Measurements from ENCODE around the gene UPK1A. TPM values are rescaled to one million over a fixed set of nuclear protein-coding genes. Genes with fewer than 3 reads are reported as not detected.

Gene UPK1A
- total and polyA plus RNA-seq, 2 donors (not counting 1 experiment from before 2014, with no cell fraction given), result 0.16 TPM; not detected in 1

DNA sequence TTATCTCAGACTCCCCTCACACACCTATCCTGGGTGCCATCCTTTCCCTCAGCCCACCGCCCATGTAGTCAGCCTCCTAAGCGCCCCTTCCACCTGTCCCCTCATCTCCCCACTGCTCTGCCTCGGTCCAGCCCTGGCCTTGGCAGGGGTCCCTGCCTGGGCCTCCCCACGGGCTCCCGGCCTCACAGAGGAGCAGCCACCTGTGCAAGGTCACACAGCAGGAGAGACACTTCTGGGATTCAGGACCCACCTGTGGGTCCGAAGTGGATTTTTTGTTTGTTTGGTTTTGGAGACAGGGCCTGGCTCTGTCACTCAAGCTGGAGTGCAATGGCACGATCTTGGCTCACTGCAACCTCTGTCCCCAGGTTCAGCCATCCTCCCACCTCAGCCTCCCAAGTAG lies 713 bp upstream of the UPK1A start:
- H2AFZ ChIP-seq (ENCODE audit: insufficient read depth, low read depth, low read length, poor library complexity, severe bottlenecking), result no peak overlapping the region
- no peak for TF ChIP-seq EZH2 (IDR thresholded peaks at IDR 0.05; ENCODE audit: borderline replicate concordance, insufficient read depth, low read depth, low read length, poor library complexity, severe bottlenecking)
- no peak for TF ChIP-seq CTCF (IDR thresholded peaks at IDR 0.05)
- ATAC-seq (ENCODE audit: low read depth) (no peak), DNase-seq (no peak)
- no peak overlapping the region for H3K27ac Mint-ChIP-seq
- no peaks in the 10 kb centered on the region for H3K9me3 ChIP-seq (ENCODE audit: control extremely low read depth in 1 of 3, control insufficient read depth in 2 of 3, insufficient read depth in 1 of 3, low read length in 2 of 3)
- no peaks in the 10 kb centered on the region for H3K4me1 Mint-ChIP-seq
- 46% methylated on average over 2 of the region's 7 CpGs for WGBS (ENCODE audit: insufficient coverage)
- no peaks in the 10 kb centered on the region for H4K20me1 ChIP-seq (ENCODE audit: control insufficient read depth, insufficient read depth, low read length, poor library complexity, severe bottlenecking)
- peaks cover 0 to 32% of the 10 kb centered on the region in 2 experiments for H3K36me3 ChIP-seq (replicated peaks in 1 of 2; ENCODE audit: control extremely low read depth in 1 of 2, control insufficient read depth in 1 of 2, extremely low read depth in 1 of 2, insufficient read depth in 2 of 2, low read length in 1 of 2)
- CTCF ChIA-PET, result no interaction called here
- H3K27me3 Mint-ChIP-seq, result peaks cover 7% of the 10 kb centered on the region
- no peak overlapping the region for H3K9ac ChIP-seq (ENCODE audit: low read length)
- intact Hi-C loops (cut with micrococcal nuclease), result no loop called here
- peaks cover 0 to 8% (median 2%) of the 10 kb centered on the region in 4 experiments for H3K27me3 ChIP-seq (replicated peaks in 1 of 4; ENCODE audit: control extremely low read depth in 1 of 4, control insufficient read depth in 3 of 4, insufficient read depth in 4 of 4, low read length in 3 of 4)
- no peak overlapping the region for H3K4me3 Mint-ChIP-seq
- H3K27ac ChIP-seq (ENCODE audit: low read length in 2 of 2), result no peak overlapping the region
- POLR2A ChIA-PET, result no interaction called here
- H3K4me2 ChIP-seq (replicated peaks; ENCODE audit: low read depth, low read length, poor library complexity, severe bottlenecking), result no peak overlapping the region
- H3K79me2 ChIP-seq (ENCODE audit: control insufficient read depth, insufficient read depth, low read length), result peaks cover 4% of the 10 kb centered on the region
- no peaks in the 10 kb centered on the region for H3K4me1 ChIP-seq (ENCODE audit: control insufficient read depth in 2 of 2, insufficient read depth in 2 of 2, low read length in 2 of 2)
- H3K9me3 Mint-ChIP-seq (ENCODE audit: insufficient read depth), result no peaks in the 10 kb centered on the region
- H3K4me3 ChIP-seq (ENCODE audit: control extremely low read depth in 1 of 5, extremely low read depth in 1 of 5, insufficient read depth in 1 of 5, low read depth in 2 of 5, low read length in 4 of 5), result no peak overlapping the region

DNA sequence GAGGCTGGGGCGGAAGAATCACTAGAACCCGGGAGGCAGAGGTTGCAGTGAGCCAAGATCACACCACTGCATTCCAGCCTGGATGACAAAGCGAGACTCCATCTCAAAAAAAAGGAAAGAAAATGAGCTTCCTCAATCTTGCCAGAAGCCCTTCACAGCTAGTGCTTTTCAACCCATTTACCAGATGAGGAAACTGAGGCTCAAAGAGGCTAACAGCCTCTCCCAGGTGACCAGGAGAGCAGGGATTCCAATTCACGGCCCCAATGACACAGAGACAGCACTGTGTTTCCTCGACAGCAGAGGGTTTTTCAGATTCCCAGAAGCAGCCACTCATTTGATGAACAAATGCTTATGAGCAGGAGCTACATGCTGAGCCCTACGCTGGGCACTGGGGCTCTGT lies 3.2 kb downstream of the UPK1A start:
- DNase-seq, result no peak
- no peaks in the 10 kb centered on the region for H4K20me1 ChIP-seq (ENCODE audit: control insufficient read depth, insufficient read depth, low read length, poor library complexity, severe bottlenecking)
- no peaks in the 10 kb centered on the region for H3K79me2 ChIP-seq (ENCODE audit: control insufficient read depth, insufficient read depth, low read length)
- no peak overlapping the region for H3K4me2 ChIP-seq (replicated peaks; ENCODE audit: low read depth, low read length, poor library complexity, severe bottlenecking)
- peaks cover 0 to 34% (median 13%) of the 10 kb centered on the region in 4 experiments for H3K27me3 ChIP-seq (replicated peaks in 1 of 4; ENCODE audit: control extremely low read depth in 1 of 4, control insufficient read depth in 3 of 4, insufficient read depth in 4 of 4, low read length in 3 of 4)
- peaks cover 8 to 9% of the 10 kb centered on the region in 2 donors for H3K4me1 ChIP-seq (ENCODE audit: control insufficient read depth in 2 of 2, insufficient read depth in 2 of 2, low read length in 2 of 2)
- WGBS (ENCODE audit: insufficient coverage), result 95% methylated on average over 6 of the region's 6 CpGs
- no peak overlapping the region for H3K4me3 ChIP-seq (ENCODE audit: control extremely low read depth in 1 of 5, extremely low read depth in 1 of 5, insufficient read depth in 1 of 5, low read depth in 2 of 5, low read length in 4 of 5)
- no peaks in the 10 kb centered on the region for H3K9me3 Mint-ChIP-seq (ENCODE audit: insufficient read depth)
- no peak overlapping the region for H3K4me3 Mint-ChIP-seq
- ChIA-PET CTCF (no interaction called here), POLR2A (no interaction called here)
- no peak overlapping the region for H3K27ac Mint-ChIP-seq
- H3K27ac ChIP-seq (ENCODE audit: low read length in 2 of 2), result no peak overlapping the region
- no peak overlapping the region for H3K9ac ChIP-seq (ENCODE audit: low read length)
- peaks cover 26% of the 10 kb centered on the region for H3K27me3 Mint-ChIP-seq
- no peak overlapping the region for H2AFZ ChIP-seq (ENCODE audit: insufficient read depth, low read depth, low read length, poor library complexity, severe bottlenecking)
- ATAC-seq (ENCODE audit: low read depth), result no peak
- peaks cover 0 to 9% of the 10 kb centered on the region in 2 experiments for H3K36me3 ChIP-seq (replicated peaks in 1 of 2; ENCODE audit: control extremely low read depth in 1 of 2, control insufficient read depth in 1 of 2, extremely low read depth in 1 of 2, insufficient read depth in 2 of 2, low read length in 1 of 2)
- intact Hi-C loops (cut with micrococcal nuclease), result no loop called here
- TF ChIP-seq EZH2 (IDR thresholded peaks at IDR 0.05; ENCODE audit: borderline replicate concordance, insufficient read depth, low read depth, low read length, poor library complexity, severe bottlenecking) (no peak), CTCF (IDR thresholded peaks at IDR 0.05) (no peak)
- peaks cover 7% of the 10 kb centered on the region for H3K4me1 Mint-ChIP-seq
- peaks cover 0 to 11% (median 0%) of the 10 kb centered on the region in 3 donors for H3K9me3 ChIP-seq (ENCODE audit: control extremely low read depth in 1 of 3, control insufficient read depth in 2 of 3, insufficient read depth in 1 of 3, low read length in 2 of 3)

Data from B cell (primary cell).